ENCODE measurements around the gene SIPA1L3. TPM values are rescaled to one million over a fixed set of nuclear protein-coding genes. Genes with fewer than 3 reads are reported as not detected.

Gene SIPA1L3
- total RNA-seq, 1 donor from 2014 or later: 8.8 TPM

GRCh38 chr19:38013913-38014580 is 107.0 kb downstream of the SIPA1L3 start:
- Histone ChIP-seq H3K36me3 (no peaks in the 10 kb centered on the region), H3K27me3 (ENCODE audit: low read depth) (no peaks in the 10 kb centered on the region), H3K4me3 (no peak overlapping the region), H3K27ac (replicated peaks) (no peak overlapping the region), H3K9me3 (replicated peaks) (no peaks in the 10 kb centered on the region), H3K4me1 (no peaks in the 10 kb centered on the region)
- no peak for TF ChIP-seq CTCF (IDR thresholded peaks at IDR 0.05; ENCODE audit: borderline replicate concordance)
- intact Hi-C loops (cut with micrococcal nuclease): no loop called here
- DNase-seq: no peak

- no peak overlapping the region for H3K4me3 ChIP-seq
- H3K4me1 ChIP-seq: no peaks in the 10 kb centered on the region
- no peaks in the 10 kb centered on the region for H3K27me3 ChIP-seq (ENCODE audit: low read depth)
- no peaks in the 10 kb centered on the region for H3K9me3 ChIP-seq (replicated peaks)
- H3K27ac ChIP-seq (replicated peaks): no peak overlapping the region
- intact Hi-C loops (cut with micrococcal nuclease): no loop called here
- no peak for TF ChIP-seq CTCF (IDR thresholded peaks at IDR 0.05; ENCODE audit: borderline replicate concordance)
- H3K36me3 ChIP-seq: no peaks in the 10 kb centered on the region
- DNase-seq: no peak
Measured at GRCh38 chr19:38015216-38015615, 108.2 kb downstream of the SIPA1L3 start.

- no peak overlapping the region for H3K27ac ChIP-seq (replicated peaks)
- H3K9me3 ChIP-seq (replicated peaks): no peaks in the 10 kb centered on the region
- no peak for TF ChIP-seq CTCF (IDR thresholded peaks at IDR 0.05; ENCODE audit: borderline replicate concordance)
- H3K4me1 ChIP-seq: no peaks in the 10 kb centered on the region
- no peaks in the 10 kb centered on the region for H3K27me3 ChIP-seq (ENCODE audit: low read depth)
- intact Hi-C loops (cut with micrococcal nuclease): no loop called here
- no peak overlapping the region for H3K4me3 ChIP-seq
- no peak for DNase-seq
- H3K36me3 ChIP-seq: no peaks in the 10 kb centered on the region
Measured at GRCh38 chr19:38015761-38016160, 108.8 kb downstream of the SIPA1L3 start.

GRCh38 chr19:38017401-38018151 is 110.6 kb downstream of the SIPA1L3 start:
- intact Hi-C loops (cut with micrococcal nuclease): no loop called here
- Histone ChIP-seq H3K9me3 (replicated peaks) (no peaks in the 10 kb centered on the region), H3K27me3 (ENCODE audit: low read depth) (no peaks in the 10 kb centered on the region), H3K36me3 (no peaks in the 10 kb centered on the region), H3K4me1 (peaks cover under 1% of the 10 kb centered on the region), H3K27ac (replicated peaks) (no peak overlapping the region), H3K4me3 (no peak overlapping the region)
- TF ChIP-seq CTCF (IDR thresholded peaks at IDR 0.05; ENCODE audit: borderline replicate concordance): no peak
- DNase-seq: no peak

GRCh38 chr19:38018694-38019395 is 111.8 kb downstream of the SIPA1L3 start:
- intact Hi-C loops (cut with micrococcal nuclease): no loop called here
- no peak overlapping the region for H3K4me3 ChIP-seq
- H3K27me3 ChIP-seq (ENCODE audit: low read depth): no peaks in the 10 kb centered on the region
- H3K27ac ChIP-seq (replicated peaks): no peak overlapping the region
- H3K9me3 ChIP-seq (replicated peaks): no peaks in the 10 kb centered on the region
- peaks cover 13% of the 10 kb centered on the region for H3K4me1 ChIP-seq
- H3K36me3 ChIP-seq: no peaks in the 10 kb centered on the region
- no peak for DNase-seq
- no peak for TF ChIP-seq CTCF (IDR thresholded peaks at IDR 0.05; ENCODE audit: borderline replicate concordance)
